NCI-H510A treated with DMSO at 0.1 percent for 48 hours (cell line): Measurements from ENCODE around the gene SCYGR4.
A peak's percentile ranks its signal among the peaks of the same experiment; 100 is the strongest.

ENCODE experiments used
- DNase-seq: peaks from one replicate; lab custom pipeline; 2025; lab: John Stamatoyannopoulos, UW

SCYGR4 gene

DNA sequence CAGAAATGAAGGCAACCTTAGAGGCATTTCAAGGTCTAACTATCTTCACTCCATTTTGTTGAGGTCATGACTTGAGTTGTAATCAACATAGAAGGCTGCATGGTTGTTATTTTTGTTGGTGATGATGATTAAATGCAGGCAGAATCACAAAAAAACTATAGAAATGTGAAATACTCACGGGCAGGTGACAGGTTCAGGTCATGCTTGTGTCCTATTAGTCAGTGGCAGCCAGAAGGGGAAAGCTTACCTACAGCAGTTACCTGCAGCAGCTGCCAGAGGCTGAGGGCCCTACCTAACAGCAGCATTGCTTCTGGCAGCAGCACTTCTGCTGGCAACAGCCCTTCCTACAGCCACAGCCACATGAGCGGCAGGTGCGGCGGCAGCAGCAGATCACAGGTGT is 3.1 kb upstream of the SCYGR4 start:
- peak; percentile 54 for DNase-seq

DNA sequence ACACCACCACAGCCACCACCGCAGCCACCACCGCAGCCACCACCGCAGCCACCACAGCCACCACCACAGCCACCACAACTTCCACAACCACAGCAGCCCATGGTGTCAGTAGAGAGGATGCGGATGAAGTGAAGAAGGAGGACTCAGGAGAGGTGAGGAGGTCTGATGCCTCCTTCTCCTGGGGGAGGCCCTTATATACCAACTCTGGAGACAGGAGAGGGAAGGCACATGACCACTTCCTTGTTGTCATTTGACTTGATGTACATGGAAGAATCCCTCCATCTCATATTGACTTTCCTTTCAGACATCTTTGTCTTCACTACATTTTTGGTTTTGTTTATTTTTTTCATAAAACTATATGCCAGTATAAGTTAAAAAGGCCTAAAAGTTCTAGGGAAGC is 2.6 kb upstream of the SCYGR4 start, which contains the start of gene SCYGR3:
SCYGR3 (minus strand) TSS at position 101 of the 400 bp plus-strand sequence; CDS start at position 101, 0 bp downstream.
- no peak for DNase-seq

DNA sequence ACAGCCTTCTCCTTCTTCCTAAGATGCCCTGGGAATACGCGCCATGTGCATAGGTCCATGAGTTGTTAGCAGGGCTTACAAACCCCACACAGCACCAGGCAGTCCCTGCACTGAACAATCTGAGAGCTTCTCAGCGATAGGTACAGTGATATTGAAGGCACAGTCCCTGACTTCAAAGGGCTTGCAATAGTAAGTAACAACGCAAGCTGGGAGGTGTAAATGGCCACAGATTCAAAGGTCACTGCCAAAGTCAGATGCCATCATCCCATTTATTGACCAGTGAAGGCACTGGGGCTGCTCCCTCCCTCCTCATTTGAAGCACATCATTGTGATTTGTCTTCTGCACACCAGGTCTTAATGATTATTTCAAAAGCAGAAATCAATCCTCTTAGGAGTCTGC is 2.1 kb upstream of the SCYGR4 start:
- no peak for DNase-seq

DNA sequence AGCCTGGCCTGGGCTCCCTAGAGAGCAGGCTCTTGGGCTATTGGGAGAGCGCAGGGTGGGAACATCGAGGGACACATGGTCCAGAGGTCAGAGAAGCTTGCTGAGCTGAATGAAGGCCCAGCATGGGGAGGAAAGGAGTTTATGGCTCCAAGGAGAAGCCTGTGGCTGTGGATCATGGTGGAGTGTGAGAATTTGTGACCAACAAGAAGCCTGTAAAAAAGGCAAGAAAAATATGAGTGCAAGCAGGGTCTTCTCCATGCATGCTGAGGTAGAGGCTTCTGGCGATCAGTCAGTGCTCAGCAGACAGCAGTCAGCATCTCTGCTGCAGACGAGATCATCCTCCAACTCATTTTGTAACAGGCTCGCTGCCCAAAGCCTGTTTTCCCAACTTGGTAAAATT is 1.4 kb upstream of the SCYGR4 start:
- DNase-seq: no peak

GRCh38 chr2:227616631-227617030 is 667 bp upstream of the SCYGR4 start:
- no peak for DNase-seq

DNA sequence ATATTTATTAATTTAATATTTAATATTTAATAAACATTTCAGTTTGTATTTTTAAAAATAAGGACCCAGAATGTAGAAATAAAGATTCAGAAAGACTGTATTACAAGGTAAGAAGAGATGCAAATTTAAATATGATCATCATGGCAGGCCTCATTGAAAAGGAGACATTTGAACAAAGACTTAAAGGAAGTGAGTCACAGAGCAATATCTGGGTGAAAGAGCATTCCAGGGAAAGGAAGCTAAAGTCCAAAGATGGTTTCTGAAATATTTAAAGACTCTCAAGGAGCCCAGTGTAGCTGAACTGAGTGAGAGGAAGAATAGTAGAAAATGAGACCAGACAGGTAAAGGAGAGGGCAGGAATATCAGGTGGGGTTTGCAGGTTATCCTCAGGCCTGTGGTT is 5.9 kb downstream of the SCYGR4 start:
- no peak for DNase-seq

- no peak for DNase-seq
Measured at GRCh38 chr2:227625420-227625819, 8.1 kb downstream of the SCYGR4 start.

DNA sequence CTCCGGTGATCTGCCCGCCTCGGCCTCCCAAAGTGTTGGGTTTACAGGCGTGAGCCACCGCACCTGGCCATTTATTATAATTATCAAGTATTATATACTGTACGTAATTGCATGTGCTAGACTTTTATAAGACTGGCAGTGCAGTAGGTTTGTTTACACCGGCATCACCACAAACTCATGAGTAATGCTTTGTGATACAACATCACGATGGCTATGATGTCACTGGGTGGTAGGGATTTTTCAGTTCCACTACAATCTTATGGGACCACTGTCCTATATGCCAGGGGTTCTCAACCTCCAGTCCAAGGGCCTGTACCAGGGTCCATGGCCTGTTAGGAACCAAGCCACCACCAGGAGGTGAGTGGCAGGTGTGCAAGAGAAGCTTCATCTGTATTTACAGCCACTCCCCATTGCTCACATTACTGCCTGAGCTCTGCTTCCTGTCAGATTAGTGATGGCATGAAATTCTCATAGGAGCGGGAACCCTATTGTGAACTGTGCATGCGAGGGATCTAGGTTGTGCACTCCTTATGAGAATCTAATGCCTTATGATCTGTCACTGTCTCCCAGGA is 9.4 kb downstream of the SCYGR4 start:
- DNase-seq: no peak

DNA sequence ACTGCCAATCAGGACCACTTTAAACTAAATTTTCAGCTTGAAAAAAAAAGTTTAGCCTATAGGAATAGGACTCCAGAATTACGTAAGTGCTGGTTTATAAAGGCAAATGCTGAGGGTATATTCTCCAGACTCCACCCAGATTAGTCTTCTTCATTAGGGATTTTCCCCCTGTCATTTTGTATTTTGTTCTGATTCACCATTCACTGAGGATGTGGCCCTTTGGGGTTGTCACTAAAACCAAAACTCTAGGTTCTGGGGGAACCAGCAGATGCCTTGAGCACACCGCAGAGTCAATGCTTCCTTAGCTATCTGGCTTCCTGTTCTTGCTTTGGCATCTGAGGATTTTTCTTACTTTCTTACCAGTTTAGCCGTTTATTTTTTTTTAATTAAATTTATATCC is 10.5 kb downstream of the SCYGR4 start:
- DNase-seq: no peak

DNA sequence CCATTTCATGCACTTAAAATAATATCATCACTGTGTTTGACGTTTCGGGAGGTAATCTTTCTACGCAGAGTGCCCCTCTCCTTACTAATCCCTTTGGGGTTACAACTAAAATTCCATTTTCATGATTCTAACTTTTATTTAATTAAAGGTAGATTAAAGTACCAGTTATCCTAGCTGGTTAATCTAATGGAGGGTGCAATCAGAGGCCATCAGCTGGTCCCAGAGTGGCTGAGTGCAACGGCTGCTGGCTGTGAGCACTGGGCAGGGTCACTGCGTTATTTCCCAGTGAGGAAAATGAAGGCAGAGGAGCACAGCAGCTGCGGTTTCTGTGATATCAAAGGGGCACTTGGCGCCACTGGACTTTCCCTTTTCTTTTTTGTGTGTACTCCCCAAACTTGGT is 12.1 kb downstream of the SCYGR4 start:
- no peak for DNase-seq

DNA sequence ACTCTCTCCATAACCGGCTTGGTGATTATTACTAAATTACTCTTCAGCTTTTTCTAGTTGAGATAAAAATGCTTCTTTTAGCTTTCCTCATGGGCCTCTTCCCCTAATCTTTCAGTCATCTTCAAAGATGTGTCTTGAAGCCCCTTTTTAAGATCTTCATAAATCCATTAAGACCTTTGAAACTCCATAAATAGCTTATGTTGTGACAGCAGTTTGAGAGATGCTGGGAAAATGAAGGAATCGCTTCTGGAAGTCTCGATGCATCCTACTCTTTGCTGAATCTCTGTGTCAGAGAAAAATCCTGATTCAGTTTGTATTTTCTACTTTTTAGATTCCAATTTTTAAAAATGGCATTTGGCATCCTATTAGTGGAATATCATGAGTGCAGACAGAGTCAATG is 13.0 kb downstream of the SCYGR4 start:
- no peak for DNase-seq

DNA sequence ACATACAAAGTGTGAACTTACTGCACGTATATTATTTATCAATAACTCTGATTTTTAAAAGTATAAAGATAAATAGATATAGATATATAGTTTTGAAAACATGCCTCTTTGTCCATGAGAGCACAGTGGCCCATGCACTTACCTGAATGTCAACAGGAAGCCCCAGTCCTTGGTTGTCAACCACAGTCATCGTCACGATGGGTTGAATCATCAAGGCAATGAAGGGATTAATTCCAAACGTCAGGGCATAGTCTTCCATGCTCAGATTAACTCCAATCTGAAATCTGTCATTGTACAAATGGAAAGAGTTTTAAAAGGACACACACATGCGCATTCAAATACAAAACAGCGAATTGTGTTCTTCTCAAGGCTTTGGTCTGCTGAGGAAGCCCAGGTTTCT is 15.5 kb downstream of the SCYGR4 start:
- DNase-seq: no peak

DNA sequence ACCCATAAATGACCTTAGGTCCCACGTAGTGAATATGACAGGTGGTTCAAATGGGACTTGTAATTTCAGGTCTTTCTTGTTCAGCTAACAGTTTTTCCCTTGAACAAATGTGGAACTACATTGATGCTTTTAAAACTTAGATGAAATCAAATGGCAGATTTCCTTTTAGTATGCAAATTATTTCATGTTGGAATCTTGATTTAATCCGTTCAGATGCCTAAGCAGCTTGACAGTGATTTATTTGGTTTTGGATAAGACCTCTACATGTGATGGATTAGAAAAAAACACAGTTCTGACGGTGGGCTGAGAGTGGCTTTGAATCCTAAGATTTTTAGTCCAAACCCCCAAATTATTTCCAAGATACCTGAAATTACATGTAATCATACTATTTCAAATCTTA is 16.9 kb downstream of the SCYGR4 start:
- no peak for DNase-seq

- DNase-seq: no peak
Measured at GRCh38 chr2:227642656-227643055, 25.4 kb downstream of the SCYGR4 start.

GRCh38 chr2:227643990-227644551 is 26.8 kb downstream of the SCYGR4 start:
- no peak for DNase-seq

- DNase-seq: no peak
Measured at GRCh38 chr2:227653419-227653818, 36.1 kb downstream of the SCYGR4 start.

DNA sequence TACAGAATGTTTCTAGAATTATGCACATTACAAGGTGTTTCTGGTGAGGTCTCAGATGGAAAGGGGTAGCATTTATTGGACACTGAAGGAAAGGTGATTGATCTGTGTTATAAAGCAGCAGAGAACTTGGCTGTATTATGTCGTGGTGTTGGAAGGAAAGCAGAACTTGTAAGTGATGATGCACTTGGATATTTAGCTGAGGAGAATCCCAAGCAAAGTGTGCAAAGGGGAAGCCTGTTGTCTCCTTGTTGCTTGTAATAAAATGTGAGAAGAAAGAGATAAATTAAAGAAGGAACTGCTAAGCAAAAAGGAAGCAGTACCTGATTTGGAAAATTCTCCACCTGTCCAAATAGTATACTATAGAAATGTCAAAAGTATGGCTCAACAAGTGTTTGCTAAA is 37.1 kb downstream of the SCYGR4 start:
- DNase-seq: no peak

DNA sequence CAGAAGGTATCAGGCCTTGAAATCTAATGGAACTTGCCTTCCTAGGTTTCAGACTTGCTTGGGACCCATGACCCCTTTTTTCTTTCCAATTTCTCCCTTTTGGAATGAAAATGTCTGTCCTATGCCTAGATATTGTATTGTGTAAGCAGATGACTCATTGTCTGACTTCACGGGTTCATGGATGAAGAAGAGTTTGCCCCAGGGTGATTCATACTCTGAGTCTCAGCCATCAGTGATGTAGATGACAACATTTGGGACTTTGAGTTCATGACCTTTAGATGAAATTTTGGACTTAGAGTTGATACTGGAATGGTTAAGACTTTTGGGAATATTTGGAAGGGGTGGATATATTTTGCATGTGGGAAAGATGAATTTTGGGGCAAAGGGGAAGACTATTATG is 38.2 kb downstream of the SCYGR4 start:
- no peak for DNase-seq

DNA sequence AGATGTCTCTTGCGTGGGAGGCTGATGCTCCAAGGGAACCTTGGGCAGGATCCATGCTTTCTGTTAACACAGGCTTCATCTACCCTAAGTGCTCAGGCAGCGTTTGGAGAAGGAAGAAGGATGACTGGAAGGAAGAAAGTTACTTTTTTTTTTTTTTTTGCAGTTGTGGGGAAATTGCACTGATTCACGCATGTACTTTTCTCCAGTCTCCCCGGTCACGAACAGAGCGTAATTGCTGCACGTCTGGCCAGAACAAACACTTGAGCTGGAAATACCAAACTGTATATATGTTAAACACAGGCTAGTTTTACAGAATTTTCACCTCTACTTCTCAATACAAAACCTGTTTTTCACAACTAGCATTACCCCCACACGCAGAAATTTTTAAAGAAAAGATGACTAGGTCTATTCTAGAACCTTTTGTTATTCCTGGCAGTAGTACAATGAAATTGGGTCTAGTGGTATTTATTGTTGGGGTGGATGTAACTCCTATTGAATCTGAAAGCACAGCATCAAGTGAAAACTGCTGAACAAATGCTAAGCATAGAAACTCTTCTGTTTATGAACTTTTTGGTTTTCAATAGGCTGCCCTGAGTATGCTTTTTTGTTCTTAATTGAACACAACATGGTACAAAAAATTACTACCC is 40.0 kb downstream of the SCYGR4 start:
- no peak for DNase-seq

- no peak for DNase-seq
Measured at GRCh38 chr2:227661025-227661649, 43.8 kb downstream of the SCYGR4 start.

- DNase-seq: no peak
Measured at GRCh38 chr2:227661827-227662226, 44.5 kb downstream of the SCYGR4 start.

DNA sequence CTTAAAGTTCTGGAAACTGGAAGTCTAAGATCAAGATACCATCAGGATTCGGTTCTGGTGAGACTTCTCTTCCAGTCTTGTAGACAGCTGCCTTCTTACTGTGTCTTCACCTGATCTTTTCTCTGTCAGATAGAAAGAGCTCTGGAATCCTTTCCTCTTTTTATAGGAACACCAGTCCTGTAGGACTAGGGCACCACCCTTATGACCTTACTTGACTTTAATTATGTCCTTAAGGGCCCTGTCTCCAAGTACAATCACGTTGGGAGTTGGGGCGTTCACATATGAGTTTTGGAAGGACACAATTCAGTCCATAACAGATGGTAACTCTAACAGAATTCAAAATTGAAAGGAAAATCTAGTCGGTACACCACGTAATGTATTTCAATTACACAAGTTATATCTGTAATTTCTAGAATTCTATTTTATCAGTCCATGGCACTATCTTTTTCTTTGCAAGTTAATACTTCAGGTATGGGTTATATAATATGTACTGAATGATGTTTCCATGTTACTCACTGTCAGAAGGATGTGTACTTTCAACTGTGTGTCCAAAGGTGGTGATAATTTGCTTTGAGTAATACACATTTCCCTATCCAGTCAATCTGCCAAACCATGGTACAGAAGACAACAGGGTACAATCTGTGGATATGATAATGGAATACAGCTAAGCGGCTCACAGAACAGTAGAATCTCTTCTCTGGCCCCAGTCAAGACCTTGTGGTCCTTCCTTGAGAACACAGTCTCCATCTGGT is 48.1 kb downstream of the SCYGR4 start:
- DNase-seq: no peak
